Activated T-helper 1 cell treated with anti-CD3 and anti-CD28 coated beads, Interleukin-2, amount 50 U/mL, for 16 hours (primary cell): ENCODE results near the gene ATP13A2.

ENCODE experiments used
- DNase-seq, 2 donors: peaks; one replicate each; pipeline ENCODE4 v3.0.0-alpha.2; 2020; ENCODE audit warnings: low read depth in 1 of 2, low spot score in 1 of 2

Gene ATP13A2

DNA sequence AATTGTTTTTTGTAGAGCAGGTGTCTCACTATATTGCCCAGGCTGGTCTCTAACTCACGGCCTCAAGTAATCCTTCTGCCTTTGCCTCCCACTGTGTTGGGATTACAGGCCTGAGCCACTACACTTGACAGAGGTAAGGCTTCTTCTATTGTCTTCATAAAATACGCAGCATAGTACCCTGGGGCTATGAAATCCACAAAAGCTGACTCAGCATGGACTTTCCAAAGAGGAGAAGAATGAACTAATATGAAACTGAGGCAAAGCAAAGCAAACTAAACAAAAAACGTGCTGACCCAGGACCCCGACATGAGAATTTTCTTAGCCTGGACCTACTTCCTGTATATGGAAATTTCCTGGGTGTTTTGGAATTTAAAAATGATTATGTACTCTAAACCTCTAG, 18.5 kb upstream of the ATP13A2 start:
- DNase-seq: no peak

DNA sequence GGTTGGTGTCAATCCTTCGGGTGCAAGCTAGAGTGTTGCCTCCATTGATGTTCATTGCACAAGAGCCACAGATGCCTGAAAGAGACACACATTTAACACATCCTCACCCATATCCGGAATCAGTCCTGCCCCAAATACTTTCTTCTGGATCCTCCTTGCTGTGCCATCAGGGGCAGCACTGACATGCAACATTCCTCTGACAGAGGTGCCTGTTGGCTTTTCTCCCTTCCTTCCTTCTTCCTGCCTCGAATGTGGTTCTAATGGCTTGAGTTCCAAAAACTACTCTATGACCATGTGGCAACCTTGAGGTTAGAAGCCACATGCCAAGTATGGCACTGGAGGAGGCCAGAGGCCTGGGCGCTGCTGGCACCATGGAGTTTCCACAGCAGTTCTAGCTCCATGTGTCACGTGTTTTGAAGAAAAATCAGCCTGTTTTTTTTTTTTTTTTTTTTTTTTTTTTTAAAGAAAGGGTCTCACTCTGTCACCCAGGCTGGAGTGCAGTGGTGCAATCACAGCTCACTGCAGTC, 17.0 kb upstream of the ATP13A2 start:
- no peak for DNase-seq

DNA sequence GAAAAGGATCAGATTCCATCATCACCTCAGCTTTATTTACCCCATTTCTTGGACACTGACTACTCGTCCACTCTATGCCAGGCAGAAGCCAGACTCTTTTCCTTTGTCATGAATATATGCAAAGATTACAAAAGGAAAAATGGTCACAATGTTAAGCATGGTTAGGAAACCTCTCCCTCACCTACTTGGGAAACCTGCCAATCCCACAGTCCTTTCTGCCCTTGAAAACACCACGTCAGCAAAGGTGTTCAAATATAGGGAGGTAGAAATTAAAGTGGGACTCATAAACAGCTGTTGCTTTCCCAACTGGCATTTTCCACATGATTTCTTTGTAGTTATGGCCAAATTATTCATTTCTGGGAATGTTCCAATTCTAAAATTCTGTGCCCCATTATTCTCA, 16.2 kb upstream of the ATP13A2 start:
- no peak for DNase-seq

DNA sequence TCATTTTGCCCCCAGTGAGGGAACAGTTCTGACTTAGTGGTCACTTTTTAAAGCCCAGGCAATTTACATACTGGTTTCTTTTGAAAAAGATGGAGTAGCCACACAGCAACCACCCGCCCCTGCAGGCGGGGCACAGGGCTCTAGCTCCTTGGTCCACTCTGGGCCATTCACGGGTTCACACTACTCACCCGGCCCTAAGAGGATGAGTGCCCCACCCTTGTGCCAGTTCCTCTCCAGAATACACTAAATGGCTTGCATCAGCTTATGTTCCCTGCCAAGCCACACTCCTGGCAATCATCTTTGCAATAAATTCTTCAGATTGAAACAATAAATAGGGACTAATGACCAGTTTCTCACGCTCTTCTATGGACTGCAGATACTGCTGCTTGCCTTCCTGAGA, 15.7 kb upstream of the ATP13A2 start:
- DNase-seq: no peak

DNA sequence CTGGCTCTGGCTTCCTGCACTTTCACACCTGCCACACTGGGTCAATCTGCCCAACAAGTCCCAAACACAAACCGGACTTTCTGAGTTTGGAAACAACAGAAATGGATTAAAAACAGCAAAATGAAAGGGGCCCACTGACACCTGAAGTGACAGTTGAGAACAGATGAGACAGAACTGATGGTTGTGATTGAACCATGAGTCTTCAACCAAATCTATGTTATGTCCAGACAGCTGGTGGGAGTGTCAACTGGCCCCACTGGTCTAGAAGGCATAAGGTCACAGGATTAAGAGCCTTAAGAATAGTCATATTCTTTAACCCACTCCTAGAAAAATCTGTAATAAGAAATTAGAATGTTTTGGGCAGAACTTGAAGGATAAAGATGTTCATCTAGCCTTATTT, 13.0 kb upstream of the ATP13A2 start:
- no peak for DNase-seq

DNA sequence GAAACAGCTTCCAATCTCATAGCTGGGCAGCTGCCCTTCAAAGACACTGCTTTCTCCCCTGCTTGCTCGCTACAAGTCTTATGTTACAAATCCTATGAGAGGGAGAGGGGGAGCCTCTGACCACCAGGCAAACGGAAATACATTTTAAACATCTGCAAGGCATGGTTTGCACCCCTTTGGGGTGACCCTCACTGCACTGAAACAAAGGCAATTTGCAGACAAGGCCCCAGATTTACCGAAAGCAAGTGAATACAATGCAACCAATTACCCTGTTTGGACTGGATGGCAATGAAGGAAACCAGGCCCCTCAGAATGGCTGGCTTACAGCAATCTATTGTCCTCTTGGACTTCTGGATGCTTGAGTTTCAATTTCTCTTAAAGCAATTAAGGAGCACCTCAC, 11.8 kb upstream of the ATP13A2 start:
- no peak for DNase-seq

DNA sequence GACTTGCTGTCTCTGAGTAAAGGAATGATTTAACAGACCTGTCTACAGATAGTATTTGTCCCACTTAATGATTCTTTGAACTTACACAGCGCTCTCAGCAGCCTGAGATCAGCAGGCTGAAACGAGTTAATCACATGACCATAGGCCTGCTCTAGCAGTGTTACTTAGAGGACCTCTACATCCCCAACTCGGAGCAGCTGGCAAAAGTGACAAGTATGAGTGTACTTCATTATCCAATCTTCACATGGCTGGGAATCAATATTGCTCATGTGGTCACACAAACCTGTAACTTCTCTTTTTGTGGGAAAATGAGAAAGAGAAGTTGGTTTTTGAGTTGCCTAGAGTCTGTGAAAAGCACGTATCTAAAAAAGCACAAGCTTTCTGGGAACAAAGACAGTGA, 11.4 kb upstream of the ATP13A2 start:
- no peak for DNase-seq

DNA sequence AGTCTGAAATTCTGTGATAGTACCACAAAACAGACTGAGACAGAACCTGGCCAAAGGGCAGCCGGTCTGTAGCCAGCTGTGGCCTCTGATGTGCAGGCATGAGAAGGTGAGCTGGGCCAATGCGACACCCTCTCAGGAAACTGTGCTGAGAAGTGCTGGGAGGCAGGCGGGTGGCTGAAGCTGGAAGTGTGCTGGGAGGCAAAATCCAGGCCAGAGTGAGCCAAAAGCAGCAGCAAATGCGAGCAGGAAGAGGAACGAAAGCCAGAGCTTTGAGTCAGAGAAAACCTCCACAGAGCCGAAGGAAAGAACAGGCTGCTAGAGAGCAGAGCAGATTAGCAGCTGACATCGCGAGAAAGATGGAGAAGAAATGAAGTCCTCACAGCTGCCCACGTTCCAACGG, 10.2 kb upstream of the ATP13A2 start:
- DNase-seq: no peak

DNA sequence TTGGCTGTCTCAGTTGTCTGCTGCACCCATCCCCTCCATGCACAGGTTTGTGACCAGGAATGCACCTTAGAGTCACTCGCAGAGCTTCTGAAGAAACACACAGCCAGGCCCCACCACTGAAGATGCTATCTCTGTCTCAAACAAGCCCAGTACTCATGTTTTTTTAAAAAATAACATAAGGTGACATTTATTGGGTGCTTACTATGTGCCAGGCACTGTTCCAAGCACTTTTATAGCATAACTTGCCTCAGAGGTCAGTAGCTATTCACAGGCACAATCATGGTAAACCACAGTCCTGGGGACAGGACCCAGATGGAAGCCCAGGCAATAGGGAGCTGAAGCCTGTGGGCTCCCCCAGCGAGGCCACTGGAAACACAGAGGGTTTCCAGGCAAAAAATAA, 8.8 kb upstream of the ATP13A2 start:
- DNase-seq: no peak

DNA sequence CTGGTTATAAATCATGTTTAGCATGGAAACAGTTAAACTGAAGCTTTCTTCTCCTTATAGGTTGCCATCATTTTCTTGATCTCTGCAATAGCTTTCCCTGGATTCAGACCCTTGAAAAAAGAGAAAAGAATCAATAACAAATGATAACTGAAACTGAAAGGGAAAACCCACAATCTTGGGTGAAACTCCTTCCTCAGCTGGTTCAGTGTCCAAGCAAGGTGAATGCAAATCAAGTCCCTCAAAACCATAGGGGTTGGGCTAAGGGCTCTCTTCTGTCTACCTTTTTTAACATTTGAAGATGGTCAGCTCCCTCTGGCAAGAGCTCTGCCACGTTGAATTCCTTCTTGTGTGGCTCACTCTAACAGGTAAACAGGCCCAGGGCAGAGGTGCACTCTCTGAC, 7.1 kb upstream of the ATP13A2 start:
- DNase-seq: no peak

DNA sequence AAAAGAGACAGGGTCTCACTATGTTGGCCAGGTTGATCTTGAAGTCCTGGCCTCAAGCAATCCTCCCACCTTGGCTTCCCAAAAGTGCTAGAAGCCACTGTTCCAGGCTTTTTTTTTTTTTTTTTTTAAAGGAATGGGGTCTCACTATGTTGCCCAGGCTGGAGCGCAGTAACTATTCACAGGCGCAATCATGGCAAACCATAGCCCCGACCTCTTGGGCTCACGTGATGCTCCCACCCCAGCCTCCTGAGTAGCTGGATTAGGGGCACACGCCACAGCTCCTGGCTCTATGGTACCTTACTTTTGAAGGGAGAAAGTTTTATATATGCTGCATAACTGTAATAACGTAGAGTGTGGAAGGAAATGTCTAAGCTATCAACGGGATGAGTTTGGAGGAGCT, 5.7 kb upstream of the ATP13A2 start:
- DNase-seq: no peak

DNA sequence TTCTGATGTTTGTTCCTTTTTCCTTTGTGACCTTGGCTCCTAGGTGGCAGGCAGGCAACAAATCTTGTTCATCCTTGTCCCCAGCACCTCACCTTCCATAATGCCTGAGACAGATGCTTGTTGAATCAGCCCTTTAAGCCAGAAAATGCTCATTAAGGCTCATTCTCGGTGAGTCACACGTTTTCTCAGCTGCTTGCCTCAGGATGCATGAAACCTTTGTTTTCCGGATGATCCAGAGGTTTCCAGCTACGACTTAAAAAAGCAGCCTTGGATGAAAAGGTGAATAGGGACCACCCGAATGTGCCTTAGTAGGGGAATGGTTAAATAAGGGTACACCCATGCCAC, 4.6 kb upstream of the ATP13A2 start:
- no peak for DNase-seq

DNA sequence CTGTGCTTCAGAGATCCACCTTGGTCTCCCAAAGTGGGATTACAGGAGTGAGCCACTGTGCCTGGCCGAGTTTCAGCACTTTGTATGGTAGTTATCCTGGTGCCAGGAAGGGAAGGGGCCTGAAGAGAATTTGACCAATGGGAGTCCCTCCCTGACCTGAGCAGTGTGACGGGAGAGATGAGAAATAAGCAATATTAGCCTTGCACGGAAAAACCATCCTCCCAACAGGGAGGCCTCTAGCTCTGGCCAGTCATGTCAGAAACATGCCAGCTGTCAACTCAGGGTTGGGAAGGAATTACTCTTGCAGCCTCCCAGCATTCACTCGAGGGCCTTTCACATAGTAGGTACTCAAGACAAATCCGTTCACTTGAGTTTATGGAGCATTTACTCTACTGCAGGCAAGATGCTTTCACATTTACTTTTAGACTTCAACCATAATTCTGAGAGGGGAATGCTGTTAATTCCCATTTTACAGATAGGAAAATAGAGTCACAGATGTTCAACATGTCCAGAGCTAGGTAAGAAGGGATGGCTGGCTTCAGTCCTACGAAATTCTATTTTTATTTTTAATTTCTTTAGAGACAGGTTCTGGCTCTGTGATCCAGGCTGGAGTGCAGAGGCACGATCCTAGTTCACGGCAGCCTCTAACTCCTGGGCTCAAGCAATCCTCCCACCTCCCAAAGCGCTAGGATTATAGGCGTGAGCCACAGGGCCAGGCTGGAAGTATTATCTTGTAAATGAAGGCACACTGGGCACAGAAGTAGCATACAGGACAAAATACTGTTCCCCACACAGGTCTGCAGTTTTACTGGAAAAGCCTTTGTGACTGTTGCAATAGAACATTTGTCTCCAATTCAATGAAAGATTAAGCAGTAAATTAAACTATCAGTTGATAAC, 3.2 kb upstream of the ATP13A2 start:
- no peak for DNase-seq

DNA sequence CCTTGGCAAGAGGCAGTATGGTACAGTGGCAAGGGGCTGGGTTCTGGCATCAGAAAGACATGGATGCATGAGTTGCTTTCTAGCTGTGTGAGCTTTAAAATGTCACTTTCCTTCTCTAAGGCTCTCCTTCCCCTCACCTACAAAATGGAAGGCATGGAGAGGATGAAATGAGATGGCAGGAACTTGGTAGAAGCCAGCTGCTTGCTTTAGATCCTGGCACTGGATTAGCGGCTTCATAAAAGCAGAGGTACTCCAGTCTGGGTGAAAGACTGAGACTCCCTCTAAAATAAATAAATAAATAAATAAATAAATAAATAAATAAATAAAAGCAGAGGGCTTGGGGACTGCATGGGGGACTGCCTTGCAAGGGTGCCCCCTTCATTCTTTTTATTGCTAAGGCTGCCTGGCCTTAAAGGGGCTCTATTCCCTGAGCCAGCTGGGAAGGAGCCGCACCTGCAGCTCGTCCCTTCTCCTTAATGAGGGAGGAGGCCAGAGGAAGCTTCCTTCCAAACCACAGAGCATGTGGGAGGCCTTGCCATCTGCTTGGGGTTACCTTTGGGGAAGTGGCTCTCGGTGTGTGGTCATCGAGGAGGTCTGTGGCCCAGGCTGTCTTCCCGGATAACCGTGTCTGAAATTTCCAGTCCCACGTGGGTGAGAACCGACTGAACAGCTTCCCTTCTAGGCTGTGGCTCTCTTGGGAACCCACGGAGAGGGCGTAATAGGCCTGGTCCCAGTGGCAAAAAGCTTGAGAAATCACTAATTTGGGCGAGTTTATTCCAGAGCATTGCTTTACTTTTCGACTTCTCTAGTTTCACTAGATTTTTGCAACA, 2.0 kb upstream of the ATP13A2 start:
- no peak for DNase-seq

DNA sequence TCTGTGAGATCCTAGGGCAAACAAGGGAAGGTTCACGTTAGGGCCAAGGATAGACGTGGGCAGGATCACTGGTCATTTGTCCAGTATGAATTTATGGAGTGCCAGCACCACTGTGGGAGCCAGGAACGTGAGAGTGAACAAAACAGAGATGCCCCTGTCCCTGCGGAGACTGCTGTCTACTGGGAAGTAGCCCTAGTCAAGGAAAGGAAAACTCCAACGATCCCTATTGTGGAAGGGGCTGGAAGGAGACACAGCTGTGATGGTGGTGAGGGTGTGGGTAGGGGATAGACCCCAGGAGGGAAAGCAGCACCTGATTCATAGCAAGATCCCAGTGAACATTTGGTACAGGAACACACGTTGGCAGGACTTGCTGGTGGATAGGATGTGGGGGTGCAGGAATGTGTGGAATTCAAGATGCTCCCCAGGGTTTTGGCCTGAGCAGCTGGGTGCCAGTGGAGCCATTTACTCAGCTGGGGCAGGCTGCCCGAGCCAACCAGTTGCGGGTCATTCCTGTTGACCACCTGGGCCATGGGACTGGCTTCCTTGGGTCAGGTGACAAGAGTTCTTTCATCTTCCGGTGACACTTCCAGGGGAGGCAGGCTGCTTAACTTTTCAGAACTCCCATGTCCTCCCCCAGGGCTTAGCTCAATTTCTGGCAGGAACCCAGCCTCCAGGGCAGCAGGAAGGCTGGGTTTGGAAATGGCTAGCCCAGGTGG, 1.2 kb upstream of the ATP13A2 start:
- DNase-seq: no peak

DNA sequence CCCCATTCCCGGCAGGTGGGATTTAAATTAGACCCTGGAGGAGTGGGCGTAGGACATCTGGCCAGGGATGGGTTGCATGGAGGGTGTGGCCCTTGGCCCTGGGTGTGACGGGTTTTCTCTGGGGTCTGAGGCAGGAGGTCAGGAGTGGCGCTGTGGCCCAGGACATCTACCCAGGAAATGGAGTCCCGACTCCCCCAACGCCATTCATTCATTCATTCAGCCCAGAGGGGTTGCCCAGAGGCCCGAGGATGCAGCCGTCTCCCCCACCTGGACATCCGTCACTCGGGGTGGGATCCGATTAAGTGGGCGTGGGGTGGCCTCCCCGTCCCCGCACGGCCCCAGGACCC, 663 bp downstream of the ATP13A2 start:
- no peak for DNase-seq

DNA sequence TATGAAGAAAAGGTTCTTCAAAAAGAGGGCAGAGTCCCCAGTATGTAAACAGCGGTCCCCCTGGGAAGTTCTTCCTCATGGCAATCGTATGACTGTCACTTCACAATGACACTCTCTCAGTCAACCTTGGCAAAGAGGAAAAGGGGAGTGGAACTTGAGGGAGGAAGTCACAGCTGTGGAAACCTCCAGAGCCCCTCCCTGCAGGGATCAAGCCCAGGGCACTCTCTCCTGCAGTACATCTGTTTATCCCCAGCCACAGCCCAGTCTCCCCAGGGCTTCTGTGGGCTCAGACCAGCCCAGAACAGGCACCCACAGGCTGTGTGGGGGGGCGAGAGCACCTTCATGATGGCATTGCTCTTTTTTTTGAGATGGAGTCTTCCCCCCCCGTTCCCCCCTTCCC, 2.0 kb downstream of the ATP13A2 start:
- DNase-seq: no peak

DNA sequence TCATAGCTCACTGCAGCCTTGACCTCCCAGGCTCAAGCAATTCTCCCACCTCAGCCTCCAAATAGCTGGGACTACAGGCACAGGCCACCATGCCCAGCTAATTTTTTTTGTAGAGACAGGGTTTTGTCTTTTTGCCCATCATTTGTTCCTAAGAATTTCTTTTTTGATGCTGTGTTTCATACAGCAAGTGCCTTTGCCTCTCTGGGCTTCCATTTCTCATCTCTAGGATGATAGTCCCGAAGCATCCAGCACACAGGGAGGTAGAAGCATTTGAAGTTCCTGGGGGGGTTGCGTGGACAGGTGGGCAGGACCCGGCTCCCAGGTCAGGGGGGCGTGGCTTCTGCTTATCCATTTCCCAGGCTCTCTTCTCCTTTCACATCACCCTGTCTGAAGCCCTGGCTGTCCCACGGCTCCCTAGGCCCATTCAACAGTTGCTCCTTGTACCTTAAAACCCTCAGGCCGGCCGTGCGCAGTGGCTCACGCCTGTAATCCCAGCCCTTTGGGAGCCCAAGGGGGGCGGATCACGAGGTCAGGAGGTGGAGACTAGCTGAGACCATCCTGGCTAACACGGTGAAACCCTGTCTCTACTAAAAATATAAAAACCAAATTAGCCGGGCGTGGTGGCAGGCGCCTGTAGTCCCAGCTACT, 3.4 kb downstream of the ATP13A2 start:
- DNase-seq: no peak

DNA sequence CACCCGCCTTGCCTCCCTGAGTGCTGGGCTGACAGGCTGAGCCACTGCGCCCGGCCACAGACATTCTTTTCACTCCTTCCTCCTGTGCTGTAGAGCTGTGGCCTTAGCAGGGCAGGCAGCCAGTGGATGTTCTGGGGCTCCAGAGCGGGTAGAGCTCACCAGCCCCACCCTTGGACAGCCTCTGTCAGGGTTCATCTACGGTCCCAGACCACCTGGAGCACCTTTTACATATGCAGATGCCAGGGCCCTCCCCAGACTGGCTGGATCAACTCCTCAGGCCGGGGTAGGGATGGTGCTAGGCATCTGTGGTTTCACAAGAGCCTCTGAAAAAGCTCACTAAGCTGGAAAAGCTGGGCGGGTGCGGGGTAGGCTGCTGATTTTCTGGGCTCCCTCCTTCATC, 4.6 kb downstream of the ATP13A2 start:
- DNase-seq: no peak

DNA sequence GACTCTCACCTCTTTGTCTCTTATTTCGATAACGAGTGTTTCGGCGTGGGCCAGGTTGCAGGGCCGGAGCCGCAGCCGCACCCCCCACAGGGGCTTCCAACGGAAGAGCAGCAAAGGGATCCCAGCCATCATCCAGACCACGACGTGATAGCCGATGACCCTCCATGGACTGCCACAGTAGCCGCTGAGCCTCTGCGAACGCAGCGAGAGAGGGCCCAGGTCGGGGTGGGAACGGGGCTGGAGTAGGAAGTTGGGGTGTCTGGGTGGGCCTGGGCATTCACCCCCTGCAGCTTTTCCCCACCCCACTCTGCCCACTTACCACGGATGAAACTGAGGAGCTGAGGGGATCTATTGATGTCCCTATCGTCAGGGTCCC, 6.4 kb downstream of the ATP13A2 start:
- no peak for DNase-seq
